HG03442 (cell line): Measurements from ENCODE around the gene COQ5.

Experiments used
- ATAC-seq: cut with Tn5 transposase; IDR thresholded peaks from one replicate; pipeline ENCODE4 v1.9.1; 2021; ENCODE audit warnings: mild to moderate bottlenecking, moderate library complexity; ENCODE audit not compliant: unreplicated experiment

COQ5 gene

DNA sequence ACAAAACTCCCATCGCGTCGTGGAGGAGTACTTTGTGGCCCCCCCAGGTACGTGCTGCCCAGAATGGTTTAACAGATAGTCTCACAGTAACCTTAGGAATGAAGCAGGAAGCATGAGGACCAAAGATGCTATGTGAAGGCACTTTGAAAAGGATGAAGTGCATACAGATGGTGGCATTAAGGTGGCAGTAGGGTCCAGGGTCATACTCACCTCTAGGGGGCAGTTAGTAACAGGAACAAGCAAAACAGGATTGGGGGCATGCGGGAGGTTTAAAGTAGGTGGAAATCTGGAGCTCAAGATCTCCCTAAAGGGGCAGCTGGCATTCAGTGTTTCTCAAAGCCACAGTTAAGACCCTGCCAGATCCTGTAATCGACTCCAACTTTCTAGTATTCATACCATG lies 71.8 kb downstream of the COQ5 start:
- ATAC-seq = no peak

DNA sequence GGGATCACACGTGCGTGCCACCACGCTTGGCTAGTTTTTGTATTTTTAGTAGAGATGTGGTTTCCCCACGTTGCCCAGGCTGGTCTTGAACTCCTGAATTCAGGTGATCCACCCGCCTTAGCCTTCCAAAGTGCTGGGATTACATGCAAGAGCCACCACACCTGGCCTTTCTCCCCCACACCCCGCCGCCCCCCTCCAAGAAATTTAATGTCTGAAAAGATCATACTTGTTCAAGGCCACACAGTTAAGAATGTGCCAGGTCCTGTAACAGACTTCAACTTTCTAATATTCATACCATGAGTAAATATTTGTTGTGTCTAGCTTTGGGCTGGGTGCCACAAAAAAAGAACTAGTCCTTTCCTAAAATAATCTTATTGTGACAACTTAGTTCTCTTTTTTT lies 73.7 kb downstream of the COQ5 start:
- no peak for ATAC-seq

DNA sequence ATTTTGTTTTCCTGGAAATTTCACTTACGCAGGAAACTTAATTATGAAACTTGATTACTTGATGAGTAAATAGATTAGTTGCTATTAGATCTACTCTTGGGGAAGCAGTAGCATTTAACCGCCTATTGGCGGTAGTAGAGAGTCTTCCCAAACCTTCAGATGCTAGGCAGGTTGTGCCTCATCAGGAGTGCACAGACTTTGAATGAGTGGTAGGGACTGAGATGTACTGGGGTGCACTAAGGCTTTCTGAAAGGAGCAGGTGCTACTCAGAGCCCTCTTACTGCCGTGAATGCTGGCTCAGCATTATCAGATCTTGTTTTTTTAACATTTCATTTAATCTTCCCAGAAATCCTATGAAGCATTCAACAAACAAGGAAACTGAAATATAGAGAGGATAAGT lies 75.0 kb downstream of the COQ5 start:
- ATAC-seq = no peak
